ENCODE results near the gene ZFP92. TPM values are rescaled to one million over a fixed set of nuclear protein-coding genes. Genes with fewer than 3 reads are reported as not detected.

ZFP92 gene
- total and polyA plus RNA-seq, 2 experiments from 2014 or later: 0.09 TPM; not detected in 1

DNA sequence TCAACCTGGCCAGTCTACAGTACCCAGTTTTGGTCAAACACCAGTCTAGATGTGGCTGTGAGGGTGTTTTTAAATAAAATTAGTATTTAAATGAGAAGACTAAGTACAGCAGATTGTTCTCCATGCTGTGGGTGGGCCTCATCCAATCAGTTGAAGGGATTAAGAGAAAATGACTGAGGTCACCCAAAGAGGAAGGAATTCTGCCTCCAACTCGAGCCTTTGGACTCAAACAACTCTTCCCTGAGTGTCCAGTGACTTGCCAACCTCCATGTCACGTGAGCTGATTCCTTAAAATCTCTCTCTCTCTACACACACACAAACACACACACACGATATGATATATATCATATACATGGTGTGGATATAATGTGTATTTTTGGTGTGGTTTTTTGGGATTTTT is 24.6 kb downstream of the ZFP92 start:
- Histone ChIP-seq H3K36me3 (no peaks in the 10 kb centered on the region), H3K4me3 (no peak overlapping the region), H3K27me3 (no peaks in the 10 kb centered on the region), H3K27ac (no peak overlapping the region), H3K4me1 (ENCODE audit: low read depth) (no peaks in the 10 kb centered on the region), H3K9me3 (ENCODE audit: low read depth) (no peaks in the 10 kb centered on the region)
- TF ChIP-seq, protein P1, sequence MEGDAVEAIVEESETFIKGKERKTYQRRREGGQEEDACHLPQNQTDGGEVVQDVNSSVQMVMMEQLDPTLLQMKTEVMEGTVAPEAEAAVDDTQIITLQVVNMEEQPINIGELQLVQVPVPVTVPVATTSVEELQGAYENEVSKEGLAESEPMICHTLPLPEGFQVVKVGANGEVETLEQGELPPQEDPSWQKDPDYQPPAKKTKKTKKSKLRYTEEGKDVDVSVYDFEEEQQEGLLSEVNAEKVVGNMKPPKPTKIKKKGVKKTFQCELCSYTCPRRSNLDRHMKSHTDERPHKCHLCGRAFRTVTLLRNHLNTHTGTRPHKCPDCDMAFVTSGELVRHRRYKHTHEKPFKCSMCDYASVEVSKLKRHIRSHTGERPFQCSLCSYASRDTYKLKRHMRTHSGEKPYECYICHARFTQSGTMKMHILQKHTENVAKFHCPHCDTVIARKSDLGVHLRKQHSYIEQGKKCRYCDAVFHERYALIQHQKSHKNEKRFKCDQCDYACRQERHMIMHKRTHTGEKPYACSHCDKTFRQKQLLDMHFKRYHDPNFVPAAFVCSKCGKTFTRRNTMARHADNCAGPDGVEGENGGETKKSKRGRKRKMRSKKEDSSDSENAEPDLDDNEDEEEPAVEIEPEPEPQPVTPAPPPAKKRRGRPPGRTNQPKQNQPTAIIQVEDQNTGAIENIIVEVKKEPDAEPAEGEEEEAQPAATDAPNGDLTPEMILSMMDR (IDR thresholded peaks at IDR 0.05; ENCODE audit: low read depth, low read length): no peak
- DNase-seq (ENCODE audit: low read depth in 1 of 2, low spot score in 1 of 2): no peak

DNA sequence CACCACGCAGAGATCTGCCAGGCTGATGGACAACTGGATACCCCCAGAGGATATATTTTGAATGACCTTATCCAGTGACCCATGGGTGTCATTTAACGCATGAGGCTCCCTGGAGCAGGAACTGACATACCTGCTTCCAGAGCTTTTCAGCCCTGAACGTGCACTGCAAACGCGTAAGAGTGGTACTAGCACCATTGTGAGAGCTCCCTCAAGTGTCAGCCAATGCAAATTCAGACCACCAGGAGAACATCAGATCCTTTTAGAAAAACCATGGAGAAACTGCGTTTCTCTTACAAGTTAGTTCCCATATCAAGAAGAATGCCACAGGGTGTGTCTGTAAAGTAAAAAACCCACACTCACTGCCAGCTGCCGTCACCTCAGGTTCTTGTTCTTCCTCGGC is 27.3 kb downstream of the ZFP92 start:
- TF ChIP-seq, protein P1 (IDR thresholded peaks at IDR 0.05; ENCODE audit: low read depth, low read length): peak; percentile 46
- no peaks in the 10 kb centered on the region for H3K4me1 ChIP-seq (ENCODE audit: low read depth)
- peak; percentile 43 to 55 for DNase-seq (ENCODE audit: low read depth in 1 of 2, low spot score in 1 of 2)
- no peaks in the 10 kb centered on the region for H3K36me3 ChIP-seq
- no peaks in the 10 kb centered on the region for H3K27me3 ChIP-seq
- no peak overlapping the region for H3K27ac ChIP-seq
- H3K4me3 ChIP-seq: no peak overlapping the region
- H3K9me3 ChIP-seq (ENCODE audit: low read depth): no peaks in the 10 kb centered on the region

DNA sequence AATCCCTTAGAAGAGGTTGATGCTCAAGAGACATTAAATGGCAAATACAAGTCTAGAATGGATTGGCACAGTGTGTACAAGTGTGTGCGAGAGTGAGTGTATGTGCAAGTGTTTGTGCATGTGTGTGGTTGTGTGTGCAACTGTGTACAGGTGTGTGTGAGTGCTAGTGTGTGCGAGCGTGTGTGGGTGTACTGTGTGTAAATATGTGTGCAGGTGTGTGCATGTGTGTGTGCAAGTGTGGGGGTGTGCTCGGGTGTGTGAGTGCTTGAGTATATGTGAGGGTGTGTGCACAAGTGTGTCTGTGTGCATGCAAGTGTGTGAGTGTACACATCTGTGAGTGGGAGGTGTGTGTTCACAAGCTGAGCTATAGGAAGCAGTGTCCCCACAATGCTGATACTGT is 28.7 kb downstream of the ZFP92 start:
- H3K9me3 ChIP-seq (ENCODE audit: low read depth): no peaks in the 10 kb centered on the region
- no peak overlapping the region for H3K27ac ChIP-seq
- no peak overlapping the region for H3K4me3 ChIP-seq
- TF ChIP-seq, protein P1 (IDR thresholded peaks at IDR 0.05; ENCODE audit: low read depth, low read length): no peak
- H3K4me1 ChIP-seq (ENCODE audit: low read depth): no peaks in the 10 kb centered on the region
- H3K36me3 ChIP-seq: no peaks in the 10 kb centered on the region
- H3K27me3 ChIP-seq: no peaks in the 10 kb centered on the region
- no peak for DNase-seq (ENCODE audit: low read depth in 1 of 2, low spot score in 1 of 2)

DNA sequence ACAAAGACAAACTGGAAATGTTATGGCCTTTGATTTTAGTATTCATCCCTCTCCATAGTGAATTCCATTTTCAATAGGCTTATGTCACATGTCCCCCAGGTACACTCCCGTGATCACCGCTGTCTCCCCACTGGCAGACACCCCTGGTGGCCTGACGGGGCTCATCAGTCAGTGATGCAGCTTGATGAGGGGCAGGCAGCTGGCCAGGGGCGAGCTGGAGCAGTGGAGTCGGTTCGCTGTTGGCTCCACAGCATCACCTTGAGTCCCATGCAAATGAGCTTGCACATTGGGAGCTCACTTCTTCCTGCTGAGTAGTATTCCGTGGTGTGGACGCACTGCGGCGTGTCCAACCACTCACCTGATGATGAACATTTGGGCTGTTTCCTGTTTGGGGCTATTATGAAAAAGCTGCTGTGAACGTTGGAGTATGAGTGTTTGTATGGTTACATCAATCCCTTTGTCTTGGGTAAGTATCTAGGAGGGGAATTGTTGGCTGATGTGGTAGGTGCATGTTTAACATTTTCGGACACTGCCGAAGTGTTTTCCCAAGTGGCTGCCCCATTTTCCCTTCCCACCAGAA is 29.4 kb downstream of the ZFP92 start:
- Histone ChIP-seq H3K27me3 (no peaks in the 10 kb centered on the region), H3K36me3 (no peaks in the 10 kb centered on the region), H3K4me3 (no peak overlapping the region), H3K4me1 (ENCODE audit: low read depth) (no peaks in the 10 kb centered on the region), H3K27ac (no peak overlapping the region), H3K9me3 (ENCODE audit: low read depth) (no peaks in the 10 kb centered on the region)
- no peak for DNase-seq (ENCODE audit: low read depth in 1 of 2, low spot score in 1 of 2)
- TF ChIP-seq, protein P1 (IDR thresholded peaks at IDR 0.05; ENCODE audit: low read depth, low read length): no peak

DNA sequence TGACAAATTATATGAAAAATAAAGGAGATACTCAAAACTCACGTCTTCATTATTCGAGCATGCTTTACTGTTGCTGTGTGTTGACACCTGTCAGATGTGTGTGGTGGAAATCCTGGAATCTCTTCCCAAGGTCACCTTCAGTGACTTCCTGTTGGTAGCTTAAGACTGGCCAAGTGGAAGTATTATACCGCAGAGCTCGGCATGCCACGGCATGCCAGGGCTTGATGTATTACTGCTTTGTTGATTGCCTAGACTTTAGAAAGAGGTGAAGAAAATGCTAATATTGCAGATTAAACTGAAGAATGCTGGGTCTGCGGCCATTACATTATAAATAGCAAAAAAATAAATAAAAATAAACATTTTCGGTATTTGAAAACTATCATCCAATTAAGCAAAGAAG is 30.0 kb downstream of the ZFP92 start:
- Histone ChIP-seq H3K27ac (no peak overlapping the region), H3K9me3 (ENCODE audit: low read depth) (no peaks in the 10 kb centered on the region), H3K4me1 (ENCODE audit: low read depth) (no peaks in the 10 kb centered on the region), H3K27me3 (no peaks in the 10 kb centered on the region), H3K36me3 (no peaks in the 10 kb centered on the region), H3K4me3 (no peak overlapping the region)
- TF ChIP-seq, protein P1 (IDR thresholded peaks at IDR 0.05; ENCODE audit: low read depth, low read length): no peak
- DNase-seq (ENCODE audit: low read depth in 1 of 2, low spot score in 1 of 2): peak in 1 of 2 donors; percentile 7
